GM19035 (cell line): ENCODE data around the gene LMBR1.
"Not testable (repeated sequence)": the region's sequence is repeated elsewhere in the genome, so short reads cannot be mapped to it uniquely, and the experiment has no call there.

Experiments
- ATAC-seq: cut with Tn5 transposase; IDR thresholded peaks from one replicate; pipeline ENCODE4 v1.9.1; 2021; ENCODE audit not compliant: unreplicated experiment

The LMBR1 gene, protein sequence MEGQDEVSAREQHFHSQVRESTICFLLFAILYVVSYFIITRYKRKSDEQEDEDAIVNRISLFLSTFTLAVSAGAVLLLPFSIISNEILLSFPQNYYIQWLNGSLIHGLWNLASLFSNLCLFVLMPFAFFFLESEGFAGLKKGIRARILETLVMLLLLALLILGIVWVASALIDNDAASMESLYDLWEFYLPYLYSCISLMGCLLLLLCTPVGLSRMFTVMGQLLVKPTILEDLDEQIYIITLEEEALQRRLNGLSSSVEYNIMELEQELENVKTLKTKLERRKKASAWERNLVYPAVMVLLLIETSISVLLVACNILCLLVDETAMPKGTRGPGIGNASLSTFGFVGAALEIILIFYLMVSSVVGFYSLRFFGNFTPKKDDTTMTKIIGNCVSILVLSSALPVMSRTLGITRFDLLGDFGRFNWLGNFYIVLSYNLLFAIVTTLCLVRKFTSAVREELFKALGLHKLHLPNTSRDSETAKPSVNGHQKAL

DNA sequence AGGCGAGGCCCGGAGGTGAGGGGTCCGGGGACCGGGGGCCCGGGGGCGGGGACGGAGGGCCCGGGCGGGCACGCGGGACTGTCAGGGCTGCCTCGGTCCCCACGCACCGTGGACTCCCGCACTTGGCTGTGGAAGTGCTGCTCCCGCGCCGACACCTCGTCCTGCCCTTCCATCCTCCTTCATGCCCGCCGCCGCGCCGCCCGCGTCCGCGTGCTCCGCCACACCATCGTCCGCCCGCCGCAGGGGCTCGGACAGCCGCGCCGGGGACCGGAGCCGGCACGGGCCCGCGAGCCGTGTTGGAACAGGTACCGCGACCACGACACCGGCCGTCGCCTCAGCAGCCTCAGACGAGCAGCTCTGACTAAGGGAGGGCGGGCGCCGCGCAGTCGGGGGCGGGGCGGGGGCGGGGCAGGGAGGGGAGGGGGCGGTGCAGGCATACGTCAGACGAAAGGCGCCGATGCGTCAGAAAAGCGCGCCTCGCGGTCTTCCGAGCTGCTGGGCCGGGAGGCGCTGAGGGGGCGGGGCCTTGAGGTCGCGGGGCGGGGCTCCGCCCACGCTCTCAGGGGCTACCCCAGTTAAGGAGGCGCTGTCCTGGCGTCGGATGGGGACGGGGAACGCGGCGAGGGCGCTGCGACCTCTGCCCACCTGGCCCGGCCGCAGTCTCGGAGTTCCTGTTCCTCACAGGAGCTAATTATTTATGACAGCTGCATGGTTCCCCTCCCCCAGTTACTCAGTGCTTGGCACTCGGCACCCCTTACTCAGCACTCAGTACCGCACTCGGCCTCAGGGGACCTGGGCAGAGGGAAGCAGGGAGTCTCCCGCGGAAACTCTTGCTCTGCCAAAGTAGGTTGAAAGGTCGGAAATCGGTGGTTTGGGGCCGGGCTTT lies at the start of gene LMBR1:
Gene LMBR1, minus strand, starts transcription at position 363 of the 886 bp plus-strand sequence. Its CDS starts 190 bp downstream, at position 173.
- peak; percentile 80 for ATAC-seq

DNA sequence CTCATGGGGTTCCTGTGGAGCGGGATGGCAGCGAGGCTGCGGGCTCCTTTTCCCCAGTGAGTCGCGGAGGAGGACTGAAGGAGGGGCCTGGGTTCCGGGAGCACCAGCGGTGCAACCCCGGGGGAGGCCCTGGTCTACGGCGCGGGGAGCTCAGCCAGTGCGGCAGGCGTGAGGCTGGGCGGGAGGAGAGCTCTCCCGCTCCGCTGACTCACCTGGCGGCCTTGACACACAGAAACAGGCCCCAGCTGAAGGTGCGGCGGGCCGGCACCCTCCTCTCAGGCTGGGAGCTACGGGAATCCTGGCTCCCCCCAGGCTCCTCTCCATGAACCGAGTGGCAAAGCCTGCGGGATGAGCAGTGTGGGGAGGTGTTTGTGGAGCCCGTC lies 49.7 kb upstream of the LMBR1 start:
- ATAC-seq, result no peak

DNA sequence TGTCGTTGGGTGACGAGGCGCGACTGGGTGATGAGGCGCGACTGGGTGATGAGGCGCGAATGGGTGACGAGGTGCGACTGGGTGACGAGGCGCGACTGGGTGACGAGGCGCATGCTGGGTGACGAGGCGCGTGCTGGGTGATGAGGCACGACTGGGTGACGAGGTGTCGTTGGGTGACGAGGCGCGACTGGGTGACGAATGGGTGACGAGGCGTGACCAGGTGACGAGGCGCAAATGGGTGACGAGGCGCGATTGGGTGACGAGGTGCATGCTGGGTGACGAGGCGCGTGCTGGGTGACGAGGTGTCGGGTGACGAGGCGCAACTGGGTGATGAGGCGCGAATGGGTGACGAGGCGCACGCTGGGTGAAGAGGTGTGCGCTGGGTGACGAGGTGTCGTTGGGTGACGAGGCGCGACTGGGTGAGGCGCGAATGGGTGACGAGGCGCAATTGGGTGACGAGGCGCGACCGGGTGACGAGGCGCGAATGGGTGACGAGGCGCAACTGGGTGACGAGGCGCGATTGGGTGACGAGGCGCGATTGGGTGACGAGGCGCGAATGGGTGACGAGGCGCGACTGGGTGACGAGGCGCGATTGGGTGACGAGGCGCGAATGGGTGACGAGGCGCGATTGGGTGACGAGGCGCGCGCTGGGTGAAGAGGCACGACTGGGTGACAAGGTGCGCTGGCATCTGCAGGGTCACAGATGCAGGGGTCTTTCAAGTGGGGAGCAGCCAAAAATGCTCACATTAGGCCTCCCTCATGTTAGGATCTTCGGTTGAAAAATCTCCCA lies 48.6 kb upstream of the LMBR1 start:
- ATAC-seq, result no peak

DNA sequence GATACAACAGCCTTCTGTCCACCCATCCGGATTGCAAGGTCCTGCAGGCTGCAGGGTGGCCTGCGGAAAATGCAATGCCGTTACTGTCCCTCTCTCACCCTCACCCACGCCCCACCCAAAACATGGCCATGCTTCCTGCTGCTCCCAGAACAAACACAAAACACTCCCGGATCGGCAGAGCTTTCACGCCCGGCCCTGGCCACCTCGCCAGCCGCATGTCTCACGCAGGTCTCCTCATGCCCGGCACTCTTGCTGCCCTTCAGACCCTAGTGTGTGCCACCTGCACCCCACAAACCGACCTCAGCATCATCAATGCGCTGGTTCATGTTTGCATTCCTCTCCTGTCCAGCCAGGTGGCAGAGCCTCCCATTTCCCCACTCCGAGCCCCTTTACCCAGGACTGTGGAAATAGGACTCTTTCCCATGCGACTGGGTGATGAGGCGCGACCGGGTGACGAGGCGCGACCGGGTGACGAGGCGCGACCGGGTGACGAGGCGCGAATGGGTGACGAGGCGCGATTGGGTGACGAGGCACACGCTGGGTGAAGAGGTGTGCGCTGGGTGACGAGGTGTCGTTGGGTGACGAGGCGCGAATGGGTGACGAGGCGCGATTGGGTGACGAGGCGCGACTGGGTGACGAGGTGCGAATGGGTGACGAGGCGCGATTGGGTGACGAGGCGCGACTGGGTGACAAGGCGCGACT lies 47.6 kb upstream of the LMBR1 start:
- ATAC-seq, result no peak

DNA sequence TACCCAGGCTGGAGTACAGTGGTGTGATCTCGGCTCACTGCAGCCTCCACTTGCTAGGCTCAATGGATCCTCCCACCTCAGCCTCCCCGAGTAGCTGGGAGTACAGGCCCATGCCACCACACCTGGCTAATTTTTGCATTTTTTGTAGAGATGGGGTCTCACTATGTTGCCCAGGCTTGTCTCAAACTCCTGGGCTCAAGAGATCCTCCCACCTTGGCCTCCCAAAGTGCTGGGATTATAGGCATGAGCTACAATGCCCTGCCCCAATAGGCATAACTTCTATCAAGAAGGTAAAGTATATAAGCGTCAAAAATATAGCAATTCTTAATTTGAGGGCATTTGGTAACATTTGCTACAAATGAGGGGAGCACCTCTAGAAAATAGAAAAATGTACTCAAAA lies 43.8 kb upstream of the LMBR1 start:
- ATAC-seq, result not testable (repeated sequence)

DNA sequence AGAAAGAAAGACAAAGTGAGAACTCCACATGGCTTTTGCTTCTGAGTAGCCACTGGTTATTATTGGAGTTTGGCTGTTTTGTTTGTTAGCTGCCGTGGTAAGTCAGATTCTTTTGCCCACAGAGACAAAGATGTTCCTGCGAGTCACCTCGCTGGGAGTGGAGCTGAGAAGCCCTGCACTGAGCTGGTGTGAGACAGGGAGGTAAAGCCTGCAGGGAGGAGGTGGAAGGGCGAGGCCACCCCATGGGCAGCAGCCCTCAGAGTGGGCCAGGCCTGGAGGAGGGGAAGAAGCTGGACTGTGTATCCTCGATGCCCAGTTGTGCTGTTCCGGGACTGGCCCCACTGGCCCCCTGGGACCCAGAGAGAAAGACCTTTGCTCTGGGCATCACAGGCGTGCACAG lies 42.3 kb upstream of the LMBR1 start:
- ATAC-seq, result no peak

DNA sequence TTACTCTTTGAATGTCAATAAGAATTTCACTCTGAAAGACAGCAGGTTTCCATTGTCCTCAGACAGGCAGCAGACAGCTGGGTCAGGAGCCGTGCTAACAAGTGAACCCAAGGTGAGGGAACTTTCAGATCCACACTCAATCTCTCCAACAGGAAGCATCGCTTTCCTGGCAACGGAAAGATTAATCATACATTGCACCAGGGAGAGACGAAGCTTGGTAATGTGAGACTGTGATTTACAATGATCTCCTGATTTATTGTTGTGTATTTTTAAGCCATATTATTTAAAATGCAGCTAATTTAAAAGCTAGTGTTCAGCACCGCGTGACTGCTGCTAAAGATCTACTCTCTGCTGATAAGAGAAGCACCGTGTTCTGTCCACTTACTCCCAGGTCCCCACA lies 39.0 kb upstream of the LMBR1 start:
- ATAC-seq, result no peak

DNA sequence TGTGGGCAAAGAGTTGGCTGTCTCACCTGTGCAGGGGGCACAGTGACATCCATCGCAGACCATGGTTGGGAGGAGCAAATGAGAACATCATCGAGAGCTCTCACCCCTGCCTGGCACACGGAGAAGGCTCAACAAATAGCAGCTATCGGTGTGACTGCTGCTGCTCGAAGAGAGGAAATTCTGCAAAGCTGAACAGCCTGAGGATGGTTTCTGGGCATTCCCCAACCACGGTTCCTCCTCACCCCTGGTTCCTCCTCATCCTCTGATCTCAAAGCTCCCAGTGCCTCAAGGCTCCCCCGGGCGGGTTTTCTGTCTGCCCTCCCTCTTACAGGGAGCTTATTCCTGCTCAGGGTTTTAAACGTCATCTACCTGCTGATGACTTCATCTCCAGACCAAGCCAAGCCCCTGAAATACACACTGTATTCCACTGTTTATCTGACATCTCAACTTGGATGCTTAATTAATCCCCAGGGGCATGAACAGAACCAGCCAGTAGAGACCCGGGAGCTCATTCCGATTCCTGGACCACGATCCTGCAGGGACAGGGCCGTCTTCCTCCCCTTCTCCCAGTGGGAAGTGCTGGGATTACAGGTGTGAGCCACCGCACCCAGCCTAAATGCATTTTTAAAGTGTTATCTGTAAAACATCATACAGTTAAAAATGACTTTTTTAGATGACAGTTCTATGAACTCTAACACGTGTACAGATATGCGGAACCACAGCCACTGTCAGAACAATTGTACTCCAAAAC lies 37.0 kb upstream of the LMBR1 start:
- ATAC-seq, result no peak

DNA sequence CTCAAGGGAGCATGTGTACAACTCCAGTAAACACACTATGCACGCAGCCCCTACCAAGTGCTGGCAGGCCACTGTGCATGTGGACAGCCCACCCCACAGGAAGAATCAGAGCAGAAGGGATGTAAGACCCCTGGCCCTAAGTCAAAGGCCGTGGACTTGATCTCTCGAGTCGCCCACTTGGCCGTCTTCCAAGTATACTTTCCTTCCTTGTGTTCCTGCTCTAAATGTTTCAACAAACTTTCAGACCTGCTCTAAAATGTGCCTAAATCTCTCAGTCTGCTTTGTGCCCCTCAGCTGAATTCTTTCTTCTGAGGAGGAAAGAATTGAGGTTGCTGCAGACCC lies 35.4 kb upstream of the LMBR1 start:
- no peak for ATAC-seq

DNA sequence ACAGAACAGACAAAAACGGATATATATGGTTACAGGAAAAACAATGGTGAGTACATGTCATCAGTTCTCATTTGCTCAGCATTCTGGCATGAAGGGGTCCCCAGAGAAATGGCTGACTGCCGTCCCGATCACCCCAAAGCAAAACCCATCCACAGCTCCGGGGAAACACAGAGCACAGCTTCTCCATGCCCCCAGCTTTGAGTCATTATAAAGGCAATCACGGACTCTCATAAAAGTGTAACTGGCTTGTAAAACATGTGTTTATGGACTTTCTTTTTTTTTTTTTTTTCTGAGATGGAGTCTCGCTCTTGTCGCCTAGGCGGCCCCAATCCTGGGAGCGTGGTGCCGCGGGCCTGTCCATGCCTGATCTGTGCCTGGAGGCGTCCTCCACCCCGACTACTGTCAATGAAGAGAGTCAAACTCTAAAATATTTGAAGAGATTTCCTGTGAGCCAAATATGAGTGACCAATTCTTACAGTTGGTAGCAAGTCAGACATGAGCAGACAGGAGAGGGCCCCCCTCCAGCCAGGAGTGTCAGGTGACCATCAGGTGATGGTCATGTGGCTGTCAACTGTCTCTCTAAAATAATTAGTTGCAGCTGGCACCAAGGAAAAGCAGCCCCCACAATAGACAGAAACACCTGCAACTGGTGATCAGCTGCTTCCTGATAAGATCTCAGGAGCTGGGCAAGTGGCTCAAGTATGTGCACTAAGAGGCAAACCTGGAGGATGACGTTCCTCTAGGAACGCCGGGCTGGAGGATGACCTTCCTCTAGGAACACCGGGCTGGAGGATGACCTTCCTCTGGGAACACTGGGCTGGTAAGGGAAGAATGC lies 34.8 kb upstream of the LMBR1 start:
- ATAC-seq, result no peak

DNA sequence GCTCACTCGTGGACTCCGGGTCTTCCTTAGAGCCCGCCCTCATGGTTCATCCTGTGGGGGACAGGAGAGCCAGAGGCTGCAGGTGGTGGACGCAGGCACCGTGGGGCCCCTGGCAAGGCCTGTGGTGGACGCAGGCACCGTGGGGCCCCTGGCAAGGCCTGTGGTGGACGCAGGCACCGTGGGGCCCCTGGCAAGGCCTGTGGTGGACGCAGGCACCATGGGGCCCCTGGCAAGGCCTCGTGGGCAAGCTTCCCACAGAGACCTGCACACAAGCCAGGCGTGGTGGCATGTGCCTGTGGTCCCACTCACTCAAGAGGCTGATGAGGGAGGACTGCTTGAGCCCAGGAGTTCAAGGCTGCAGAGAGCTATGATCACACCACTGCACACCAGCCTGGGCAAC lies 32.8 kb upstream of the LMBR1 start:
- not testable (repeated sequence) for ATAC-seq

DNA sequence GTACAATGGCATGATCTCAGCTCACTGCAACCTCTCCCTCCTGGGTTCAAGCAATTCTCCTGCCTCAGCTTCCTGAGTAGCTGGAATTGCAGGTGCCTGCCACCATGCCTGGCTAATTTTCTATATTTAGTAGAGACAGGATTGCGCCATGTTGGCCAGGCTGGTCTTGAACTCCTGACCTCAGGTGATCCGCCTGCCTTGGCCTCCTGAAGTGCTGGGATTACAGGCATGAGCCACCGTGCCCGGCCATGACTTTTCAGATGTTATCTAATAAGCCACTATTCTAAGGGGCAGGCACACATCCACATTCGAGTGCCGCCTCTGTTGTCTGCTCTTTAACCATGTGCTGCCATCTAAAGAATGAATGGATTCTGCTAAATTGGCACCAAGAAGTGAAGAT lies 29.3 kb upstream of the LMBR1 start:
- ATAC-seq, result not testable (repeated sequence)

DNA sequence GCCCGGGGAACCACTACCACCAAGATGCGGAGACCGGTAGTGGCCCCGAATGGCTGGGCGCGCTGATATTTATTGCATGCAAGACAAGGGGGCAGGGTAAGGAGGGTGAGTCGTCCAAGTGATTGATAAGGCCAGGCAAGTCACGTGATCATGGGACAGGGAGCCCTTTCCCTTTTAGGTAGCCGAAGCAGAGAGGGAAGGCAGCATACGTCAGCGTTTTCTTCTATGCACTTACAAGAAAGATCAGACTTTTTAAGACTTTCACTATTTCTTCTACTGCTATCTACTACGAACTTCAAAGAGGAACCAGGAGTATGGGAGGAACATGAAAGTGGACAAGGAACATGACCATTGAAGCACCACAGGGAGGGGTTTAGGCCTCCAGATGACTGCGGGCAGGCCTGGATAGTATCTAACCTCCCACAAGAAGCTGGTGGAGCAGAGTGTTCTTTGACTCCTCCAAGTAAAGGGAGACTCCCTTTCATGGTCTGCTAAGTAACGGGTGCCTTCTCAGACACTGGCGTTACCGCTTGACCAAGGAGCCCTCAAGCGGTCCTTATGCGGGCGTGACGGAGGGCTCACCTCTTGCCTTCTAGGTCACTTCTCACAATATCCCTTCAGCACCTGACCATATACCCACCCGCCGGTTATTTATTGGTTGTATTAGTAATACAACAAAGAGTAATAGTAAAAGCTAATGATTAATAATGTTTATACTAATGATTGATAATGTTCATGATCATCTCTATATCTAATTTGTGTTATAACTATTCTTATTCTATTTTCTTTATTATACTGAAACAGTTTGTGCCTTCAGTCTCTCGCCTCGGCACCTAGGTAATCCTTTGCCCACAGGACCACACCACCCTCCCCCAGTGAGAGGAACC lies 27.7 kb upstream of the LMBR1 start:
- not testable (repeated sequence) for ATAC-seq

DNA sequence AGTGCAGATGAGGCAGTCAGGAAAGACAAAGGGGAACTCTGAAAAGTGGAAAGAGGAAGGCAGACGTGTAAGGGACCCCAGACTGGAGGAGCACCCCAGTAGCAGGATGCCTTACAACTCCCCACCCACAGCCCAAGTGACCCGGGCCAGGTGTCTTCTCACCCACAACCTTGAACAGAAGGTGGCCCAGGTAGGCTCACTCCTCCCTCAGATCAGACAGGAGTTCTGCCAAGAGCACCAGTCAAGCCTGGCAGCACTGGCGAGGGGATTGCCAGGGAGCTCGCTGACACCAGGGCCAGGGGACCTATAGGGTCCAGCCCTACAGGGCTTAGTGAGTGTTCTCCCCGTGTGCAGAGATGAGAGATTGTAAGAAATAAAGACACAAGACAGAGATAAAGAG lies 27.1 kb upstream of the LMBR1 start:
- no peak for ATAC-seq

DNA sequence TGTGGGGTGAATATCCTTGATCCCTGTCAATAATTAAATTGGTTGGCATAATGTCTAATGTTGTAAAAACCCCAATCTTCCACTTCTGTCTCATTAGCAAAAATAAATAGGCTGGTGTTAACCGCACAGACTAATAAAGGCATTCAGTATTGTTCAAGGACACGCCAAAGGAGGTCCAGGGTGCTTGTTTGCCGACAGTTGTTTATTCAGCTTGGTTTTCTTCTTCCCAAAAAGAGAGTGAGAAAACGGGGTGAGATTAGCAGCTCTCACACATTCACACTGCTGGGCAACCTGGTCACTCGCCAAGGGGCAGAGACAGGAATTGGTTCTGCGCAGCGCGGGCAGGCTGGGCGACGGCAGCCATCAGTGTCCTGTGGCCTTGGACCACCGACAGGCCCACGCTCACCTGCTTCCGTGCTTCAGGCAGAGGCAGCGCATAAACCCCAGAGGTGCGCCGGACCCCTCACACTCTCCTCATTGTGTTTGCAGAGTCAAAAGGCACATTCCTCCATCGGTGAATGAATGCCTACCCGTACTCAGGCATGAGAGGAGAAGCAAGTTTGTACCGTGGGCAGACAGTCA lies 26.2 kb upstream of the LMBR1 start:
- ATAC-seq, result no peak

DNA sequence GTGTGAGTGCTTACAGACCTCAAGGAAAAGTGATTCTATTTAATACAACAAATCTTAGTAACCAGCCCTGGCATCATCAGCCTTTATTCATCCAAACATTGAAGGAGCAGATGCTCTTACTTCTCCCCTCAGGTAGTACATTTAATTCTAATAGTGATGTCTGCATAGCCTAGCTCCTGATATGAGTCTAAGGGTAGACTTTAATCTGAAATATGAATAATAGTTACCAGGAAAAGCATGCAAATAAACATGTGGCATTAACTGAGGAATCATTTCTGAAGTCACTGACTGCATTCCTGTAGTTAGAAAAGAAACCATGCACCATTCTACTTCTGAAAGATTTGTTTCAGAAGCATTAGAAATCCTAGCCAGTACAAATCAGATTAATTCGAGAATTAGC lies 25.7 kb upstream of the LMBR1 start:
- ATAC-seq, result peak; percentile 45

DNA sequence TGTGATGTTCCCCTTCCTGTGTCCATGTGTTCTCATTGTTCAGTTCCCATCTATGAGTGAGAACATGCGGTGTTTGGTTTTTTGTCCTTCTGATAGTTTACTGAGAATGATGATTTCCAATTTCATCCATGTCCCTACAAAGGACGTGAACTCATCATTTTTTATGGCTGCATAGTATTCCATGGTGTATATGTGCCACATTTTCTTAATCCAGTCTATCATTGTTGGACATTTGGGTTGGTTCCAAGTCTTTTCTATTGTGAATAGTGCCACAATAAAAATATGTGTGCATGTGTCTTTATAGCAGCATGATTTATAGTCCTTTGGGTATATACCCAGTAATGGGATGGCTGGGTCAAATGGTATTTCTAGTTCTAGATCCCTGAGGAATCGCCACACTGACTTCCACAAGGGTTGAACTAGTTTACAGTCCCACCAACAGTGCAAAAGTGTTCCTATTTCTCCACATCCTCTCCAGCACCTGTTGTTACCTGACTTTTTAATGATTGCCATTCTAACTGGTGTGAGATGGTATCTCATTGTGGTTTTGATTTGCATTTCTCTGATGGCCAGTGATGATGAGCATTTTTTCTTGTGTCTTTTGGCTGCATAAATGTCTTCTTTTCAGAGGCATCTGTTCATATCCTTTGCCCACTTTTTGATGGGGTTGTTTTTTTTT lies 16.7 kb upstream of the LMBR1 start:
- ATAC-seq, result not testable (repeated sequence)
